SK-N-SH treated with all-trans-retinoic acid at 6 μM for 48 hours (cell line): ENCODE results near the gene UBQLN3.

Source experiments
- PPARA ChIP-seq: fragments of 250-450 bp; sonication (Bioruptor Pico); IDR thresholded peaks from 2 replicates; pipeline ENCODE4 v1.5.0; 2020; ENCODE audit warnings: mild to moderate bottlenecking, borderline replicate concordance
- ZNF565 ChIP-seq: fragments of 450-650 bp; formaldehyde crosslinking; conservative IDR thresholded peaks from 2 replicates; pipeline ENCODE4 v1.5.0; 2020; ENCODE audit warnings: low read depth, mild to moderate bottlenecking, moderate library complexity
- TF ChIP-seq, protein P1 (sequence below): fragments of 250-450 bp; sonication (Bioruptor Pico); IDR thresholded peaks from 2 replicates; pipeline ENCODE4 v1.5.1; 2020; ENCODE audit warnings: low read depth, mild to moderate bottlenecking, moderate library complexity
- TF ChIP-seq, protein P2 (sequence below): fragments of 250-450 bp; sonication (Bioruptor Pico); IDR thresholded peaks from 2 replicates; pipeline ENCODE4 v1.8.0; 2020; ENCODE audit warnings: mild to moderate bottlenecking, moderate library complexity, borderline replicate concordance
- TF ChIP-seq, protein P3 (sequence below): fragments of 250-450 bp; sonication (Bioruptor Pico); IDR thresholded peaks from 2 replicates; pipeline ENCODE4 v1.8.0; 2021; ENCODE audit warnings: low read depth, mild to moderate bottlenecking, moderate library complexity, borderline replicate concordance

DNA sequence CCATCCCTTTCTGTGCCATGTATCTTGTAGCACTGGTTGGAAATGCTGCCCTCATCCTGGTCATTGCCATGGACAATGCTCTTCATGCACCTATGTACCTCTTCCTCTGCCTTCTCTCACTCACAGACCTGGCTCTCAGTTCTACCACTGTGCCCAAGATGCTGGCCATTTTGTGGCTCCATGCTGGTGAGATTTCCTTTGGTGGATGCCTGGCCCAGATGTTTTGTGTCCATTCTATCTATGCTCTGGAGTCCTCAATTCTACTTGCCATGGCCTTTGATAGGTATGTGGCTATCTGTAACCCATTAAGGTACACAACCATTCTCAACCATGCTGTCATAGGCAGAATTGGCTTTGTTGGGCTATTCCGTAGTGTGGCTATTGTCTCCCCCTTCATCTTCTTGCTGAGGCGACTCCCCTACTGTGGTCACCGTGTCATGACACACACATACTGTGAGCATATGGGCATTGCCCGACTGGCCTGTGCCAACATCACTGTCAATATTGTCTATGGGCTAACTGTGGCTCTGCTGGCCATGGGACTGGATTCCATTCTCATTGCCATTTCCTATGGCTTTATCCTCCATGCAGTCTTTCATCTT is 20.9 kb downstream of the UBQLN3 start:
- TF ChIP-seq, protein P1, sequence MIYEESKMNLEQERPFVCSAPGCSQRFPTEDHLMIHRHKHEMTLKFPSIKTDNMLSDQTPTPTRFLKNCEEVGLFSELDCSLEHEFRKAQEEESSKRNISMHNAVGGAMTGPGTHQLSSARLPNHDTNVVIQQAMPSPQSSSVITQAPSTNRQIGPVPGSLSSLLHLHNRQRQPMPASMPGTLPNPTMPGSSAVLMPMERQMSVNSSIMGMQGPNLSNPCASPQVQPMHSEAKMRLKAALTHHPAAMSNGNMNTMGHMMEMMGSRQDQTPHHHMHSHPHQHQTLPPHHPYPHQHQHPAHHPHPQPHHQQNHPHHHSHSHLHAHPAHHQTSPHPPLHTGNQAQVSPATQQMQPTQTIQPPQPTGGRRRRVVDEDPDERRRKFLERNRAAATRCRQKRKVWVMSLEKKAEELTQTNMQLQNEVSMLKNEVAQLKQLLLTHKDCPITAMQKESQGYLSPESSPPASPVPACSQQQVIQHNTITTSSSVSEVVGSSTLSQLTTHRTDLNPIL (CRISPR knock-in tag) = no peak
- TF ChIP-seq PPARA (no peak), ZNF565 (no peak)
- TF ChIP-seq, protein P2, sequence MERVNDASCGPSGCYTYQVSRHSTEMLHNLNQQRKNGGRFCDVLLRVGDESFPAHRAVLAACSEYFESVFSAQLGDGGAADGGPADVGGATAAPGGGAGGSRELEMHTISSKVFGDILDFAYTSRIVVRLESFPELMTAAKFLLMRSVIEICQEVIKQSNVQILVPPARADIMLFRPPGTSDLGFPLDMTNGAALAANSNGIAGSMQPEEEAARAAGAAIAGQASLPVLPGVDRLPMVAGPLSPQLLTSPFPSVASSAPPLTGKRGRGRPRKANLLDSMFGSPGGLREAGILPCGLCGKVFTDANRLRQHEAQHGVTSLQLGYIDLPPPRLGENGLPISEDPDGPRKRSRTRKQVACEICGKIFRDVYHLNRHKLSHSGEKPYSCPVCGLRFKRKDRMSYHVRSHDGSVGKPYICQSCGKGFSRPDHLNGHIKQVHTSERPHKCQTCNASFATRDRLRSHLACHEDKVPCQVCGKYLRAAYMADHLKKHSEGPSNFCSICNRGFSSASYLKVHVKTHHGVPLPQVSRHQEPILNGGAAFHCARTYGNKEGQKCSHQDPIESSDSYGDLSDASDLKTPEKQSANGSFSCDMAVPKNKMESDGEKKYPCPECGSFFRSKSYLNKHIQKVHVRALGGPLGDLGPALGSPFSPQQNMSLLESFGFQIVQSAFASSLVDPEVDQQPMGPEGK (CRISPR knock-in tag) = no peak
- TF ChIP-seq, protein P3, sequence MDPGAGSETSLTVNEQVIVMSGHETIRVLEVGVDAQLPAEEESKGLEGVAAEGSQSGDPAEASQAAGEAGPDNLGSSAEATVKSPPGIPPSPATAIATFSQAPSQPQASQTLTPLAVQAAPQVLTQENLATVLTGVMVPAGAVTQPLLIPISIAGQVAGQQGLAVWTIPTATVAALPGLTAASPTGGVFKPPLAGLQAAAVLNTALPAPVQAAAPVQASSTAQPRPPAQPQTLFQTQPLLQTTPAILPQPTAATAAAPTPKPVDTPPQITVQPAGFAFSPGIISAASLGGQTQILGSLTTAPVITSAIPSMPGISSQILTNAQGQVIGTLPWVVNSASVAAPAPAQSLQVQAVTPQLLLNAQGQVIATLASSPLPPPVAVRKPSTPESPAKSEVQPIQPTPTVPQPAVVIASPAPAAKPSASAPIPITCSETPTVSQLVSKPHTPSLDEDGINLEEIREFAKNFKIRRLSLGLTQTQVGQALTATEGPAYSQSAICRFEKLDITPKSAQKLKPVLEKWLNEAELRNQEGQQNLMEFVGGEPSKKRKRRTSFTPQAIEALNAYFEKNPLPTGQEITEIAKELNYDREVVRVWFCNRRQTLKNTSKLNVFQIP = no peak
